HG03460 (cell line): ENCODE data around the gene AARS2.

Experiments
- ATAC-seq: cut with Tn5 transposase; IDR thresholded peaks from one replicate; pipeline ENCODE4 v1.9.1; 2021; ENCODE audit not compliant: unreplicated experiment

AARS2 gene

DNA sequence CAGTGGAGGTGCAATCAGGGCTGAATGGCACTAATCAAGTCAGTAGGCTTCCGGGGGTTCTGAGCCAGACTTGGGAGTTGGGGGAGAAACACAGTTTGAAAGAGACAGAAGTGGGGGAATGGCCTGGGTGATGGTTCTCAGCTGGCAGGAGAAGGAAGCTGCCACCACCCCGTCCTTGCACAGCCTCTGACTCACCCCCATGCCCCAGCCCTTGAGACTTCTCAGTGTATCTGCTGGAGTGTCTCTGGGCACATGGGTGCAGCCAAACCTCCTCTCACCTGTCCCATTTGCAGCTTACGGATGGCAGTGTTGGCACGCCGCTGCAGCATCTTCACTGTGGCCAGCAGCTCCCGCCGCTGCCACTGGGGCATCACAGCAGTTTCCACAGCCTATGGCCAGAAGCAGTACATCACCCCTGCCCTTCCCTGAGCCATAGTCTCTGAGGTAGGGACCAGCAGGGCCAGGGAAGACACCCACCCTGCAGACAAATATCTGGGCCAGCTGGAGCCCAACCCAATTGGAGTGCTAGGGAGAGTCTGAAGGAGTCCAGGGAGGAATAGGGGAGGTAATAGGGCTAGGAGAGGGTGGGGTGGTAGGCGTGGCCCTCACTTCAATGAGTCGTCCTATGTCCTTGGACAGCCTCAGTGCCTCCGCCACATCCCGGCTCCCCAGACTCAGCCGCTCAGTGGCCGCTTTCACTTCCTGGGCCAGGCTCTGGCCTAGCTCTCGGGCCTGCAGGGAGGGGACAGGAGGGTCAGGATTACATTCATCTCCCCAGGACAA, 11.2 kb downstream of the AARS2 start:
- no peak for ATAC-seq

GRCh38 chr6:44301106-44301505, 12.0 kb downstream of the AARS2 start:
- no peak for ATAC-seq

DNA sequence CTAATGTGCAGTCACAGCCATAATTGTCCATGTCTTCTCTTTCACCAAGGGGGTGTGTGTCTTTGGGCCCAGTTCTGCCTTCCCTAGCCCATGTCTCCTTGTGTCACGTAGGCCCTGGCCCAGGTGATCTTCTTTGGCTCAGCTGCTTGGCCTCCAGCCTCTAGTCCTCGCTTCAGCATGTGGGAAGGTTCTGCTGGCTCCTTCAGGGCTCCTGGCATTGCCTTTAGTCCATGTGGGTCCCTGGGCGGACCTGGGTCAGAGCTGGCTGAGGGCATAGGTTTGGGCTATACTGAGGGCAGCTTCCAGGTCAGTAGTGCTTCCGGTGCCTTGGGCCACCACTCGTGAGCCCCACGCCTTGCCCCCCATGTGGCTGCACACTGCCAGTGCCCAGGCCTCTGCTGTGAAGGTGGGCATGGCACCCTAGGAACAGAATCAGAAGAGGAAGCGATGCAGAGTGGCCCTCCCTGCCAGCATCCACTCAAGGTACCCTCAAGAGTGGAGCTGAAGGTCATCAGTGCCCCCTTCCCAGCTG, 12.8 kb downstream of the AARS2 start:
- ATAC-seq, result no peak

DNA sequence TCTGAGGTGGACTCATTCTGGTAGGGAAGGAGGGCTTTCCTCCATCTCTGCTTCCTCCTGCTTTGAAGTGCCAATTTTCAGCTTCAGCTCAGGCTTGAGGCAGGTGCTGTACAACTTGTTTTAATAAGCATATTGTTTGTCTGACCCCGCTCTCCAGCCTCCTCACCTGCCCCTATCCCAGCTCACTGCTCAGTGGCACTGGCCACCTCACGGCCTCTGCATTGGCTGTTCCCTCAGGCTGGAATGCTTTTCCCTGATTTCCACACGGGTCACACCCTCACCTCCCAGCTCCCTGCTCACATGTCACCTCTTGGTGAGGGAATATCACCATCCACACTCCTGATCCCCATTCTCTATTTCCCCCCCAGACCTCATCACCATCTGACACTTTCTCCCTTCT, 14.3 kb downstream of the AARS2 start:
- no peak for ATAC-seq

DNA sequence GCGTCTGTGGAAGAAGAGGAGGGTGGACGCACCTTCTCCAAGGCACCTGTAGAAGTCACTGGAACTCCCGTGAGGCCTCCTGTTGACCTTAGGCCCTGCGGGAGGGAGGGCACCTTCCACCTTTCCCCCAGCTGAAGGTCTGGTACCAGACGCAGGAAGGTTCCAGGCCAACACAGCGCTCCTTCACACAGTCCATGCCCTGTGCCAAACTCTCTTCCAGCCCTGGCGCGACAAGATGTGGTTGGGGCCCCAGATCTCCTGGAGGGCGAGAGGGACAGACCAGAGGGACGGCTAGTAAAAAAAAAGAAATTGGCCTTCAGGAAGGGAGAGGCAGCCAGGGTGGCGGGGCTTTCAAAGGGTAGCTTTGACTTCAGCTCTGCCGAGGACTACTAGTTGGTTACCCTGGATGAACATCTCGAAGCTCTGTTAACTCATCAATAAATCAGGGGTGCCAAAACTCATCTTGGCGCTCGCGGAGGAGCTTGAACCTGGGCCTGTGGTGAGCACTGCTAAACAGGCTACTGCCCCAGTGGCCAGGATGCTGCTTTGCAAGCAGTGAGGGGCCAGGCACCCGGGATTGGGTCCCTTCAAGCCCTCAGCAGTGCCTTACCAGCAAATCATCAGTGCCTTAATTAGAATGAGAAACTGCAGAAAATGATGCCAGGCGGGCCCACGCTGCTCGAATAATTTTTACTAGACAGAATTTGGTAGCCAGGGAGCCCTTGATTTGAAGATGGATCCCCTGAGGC, 14.9 kb downstream of the AARS2 start:
- ATAC-seq, result no peak

GRCh38 chr6:44297063-44298038, 15.8 kb downstream of the AARS2 start:
- no peak for ATAC-seq

- ATAC-seq, result no peak
Measured at GRCh38 chr6:44294832-44295791, 18.0 kb downstream of the AARS2 start.

DNA sequence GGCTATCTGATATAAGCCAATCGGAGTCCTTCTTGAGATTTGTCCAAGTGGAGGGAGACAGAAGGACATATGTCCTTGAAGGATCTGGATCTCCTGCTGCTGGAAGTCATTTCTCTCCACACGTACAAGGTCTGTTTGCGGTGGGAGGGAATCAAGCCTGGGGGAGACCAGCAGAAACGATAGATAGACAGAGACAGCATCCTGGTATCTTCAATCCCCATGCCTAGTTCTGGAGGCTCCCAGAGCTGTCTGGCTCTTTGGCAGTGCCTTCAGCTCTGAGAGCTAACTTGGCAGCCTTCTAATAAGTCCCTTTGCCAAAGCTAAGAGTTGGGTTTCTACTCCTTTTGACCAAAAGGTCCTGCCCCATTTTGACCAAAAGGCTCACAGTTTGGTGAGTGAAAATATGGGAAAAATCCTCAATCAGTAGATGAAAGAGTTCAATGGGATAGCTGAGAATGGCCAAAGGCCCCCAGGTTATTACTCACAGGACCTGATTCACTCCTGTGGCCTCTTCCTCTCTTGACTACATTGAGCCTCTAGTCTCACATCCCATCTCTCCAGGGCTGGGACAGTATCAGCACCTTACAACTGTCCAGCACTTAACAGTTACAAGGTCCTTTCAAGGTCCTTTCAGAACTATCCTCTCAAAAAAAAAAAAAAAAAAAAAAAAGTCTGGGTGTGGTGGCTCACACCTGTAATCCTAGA, 20.3 kb downstream of the AARS2 start:
- ATAC-seq, result no peak

GRCh38 chr6:44291841-44292240, 21.3 kb downstream of the AARS2 start:
- no peak for ATAC-seq

DNA sequence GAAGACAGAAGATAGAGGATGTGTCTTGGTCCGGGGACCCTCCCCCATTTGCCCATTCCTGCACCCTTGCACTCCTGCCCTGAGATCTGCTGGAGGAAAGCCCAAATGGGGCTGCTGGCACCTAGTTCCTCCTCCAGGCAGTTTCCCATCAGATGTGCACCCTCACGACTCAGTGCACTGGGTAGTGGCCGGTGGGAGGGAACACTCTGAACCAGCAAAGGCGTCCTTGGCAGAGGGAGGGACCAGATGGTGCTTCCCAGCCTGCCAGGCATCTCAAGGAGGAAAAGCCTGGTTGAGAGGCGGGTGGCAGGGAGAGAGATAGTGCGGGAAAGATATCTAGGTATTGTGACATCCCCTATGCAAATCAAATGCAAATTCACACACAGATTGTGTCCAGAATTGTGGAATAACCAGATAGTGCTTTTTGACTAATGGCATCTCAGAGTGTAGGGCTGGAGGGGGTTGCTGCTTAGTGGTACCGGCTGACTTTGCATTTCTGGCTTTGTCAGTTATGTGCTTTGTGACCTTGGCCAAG, 23.4 kb downstream of the AARS2 start:
- no peak for ATAC-seq

DNA sequence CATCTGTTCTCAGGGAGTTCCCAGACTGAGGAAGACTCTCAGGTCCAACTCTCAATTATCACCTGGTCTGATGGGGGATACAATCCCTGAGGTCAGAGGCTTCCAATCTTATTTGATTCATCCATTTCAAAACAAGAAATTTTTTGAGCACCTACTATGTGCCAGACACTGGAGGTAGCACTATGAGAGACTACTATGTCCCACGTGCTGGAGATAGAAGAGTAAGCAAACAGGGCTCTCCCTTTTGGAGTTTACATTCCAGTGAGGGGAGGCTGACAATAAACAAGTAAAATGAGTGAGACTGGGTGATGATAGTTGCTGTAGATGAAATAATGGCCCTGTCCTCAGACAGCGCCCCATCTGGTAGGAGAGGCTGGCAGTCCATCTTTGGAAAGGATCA, 26.4 kb downstream of the AARS2 start:
- no peak for ATAC-seq

GRCh38 chr6:44286285-44286565, 26.9 kb downstream of the AARS2 start:
- ATAC-seq, result no peak

DNA sequence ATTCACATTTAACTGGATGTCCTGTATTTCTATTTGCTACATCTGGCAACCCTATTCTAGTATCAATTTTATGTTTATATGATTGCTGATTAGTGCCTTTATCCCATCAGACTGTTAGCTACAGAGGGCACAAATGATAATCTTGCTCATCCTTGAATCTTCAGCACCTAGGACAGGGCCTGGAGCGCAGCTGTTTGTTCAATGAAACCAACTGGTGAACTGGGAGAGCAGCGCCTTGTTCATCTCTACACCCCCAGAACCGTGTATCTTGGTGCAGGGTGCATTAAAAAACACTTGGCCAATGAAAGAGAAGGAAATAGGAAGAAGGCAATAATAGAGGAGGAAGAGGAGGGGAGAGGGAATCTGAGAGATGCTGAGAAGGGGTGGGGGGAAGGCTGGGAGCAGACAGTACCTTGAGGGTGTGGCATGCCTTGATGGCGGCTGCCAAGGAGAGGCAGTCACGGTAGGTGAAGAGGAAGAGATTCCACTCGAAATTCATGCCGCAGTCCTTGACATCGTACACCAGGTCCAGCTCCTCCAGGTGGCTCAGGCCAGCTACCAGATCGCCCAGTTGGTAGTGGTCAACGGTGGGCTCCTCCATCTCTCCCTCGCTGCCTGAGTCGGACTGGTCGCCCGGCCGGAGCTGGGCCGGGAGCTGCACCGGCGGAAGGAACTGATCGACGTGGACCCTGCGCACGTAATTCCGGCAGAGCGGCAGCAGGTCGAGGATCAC, 27.4 kb downstream of the AARS2 start:
- no peak for ATAC-seq

DNA sequence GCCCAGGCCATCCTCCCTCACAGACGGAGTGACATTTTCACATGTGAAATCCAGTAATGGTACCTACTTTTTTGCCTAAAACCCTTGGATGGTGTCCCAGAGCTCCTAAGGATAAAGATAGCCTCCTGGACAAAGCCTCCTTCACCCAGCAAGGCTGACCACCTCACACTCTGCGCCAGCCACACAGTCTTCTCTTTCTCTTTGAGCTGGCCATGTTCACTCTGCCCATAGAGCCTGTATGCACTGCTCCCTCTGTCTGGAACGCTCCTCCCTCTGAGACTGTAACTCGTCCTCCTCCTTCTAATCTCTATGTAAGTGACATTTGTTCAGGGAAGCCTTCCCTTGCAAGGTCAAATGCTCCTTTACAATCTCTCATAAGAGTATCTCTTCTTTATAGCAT, 28.3 kb downstream of the AARS2 start:
- ATAC-seq, result no peak

DNA sequence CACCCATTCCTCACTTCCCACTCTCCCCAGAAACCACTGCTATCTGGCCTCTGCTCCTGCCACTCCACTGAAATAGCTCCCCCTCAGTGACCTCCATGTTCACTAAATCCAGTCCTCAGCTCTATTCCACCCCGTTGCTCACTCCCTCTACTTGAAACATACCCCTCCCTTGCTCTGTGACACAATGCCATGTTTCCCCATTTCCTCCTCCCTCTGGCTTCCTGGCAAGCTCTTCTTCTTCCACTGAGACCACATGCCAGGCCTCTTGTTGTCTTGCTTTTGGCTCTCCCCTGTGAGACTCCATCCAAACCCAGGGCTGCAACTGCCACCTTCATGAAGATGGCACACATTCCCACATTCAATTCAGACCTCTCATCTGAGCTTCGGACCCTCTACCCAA, 29.0 kb downstream of the AARS2 start:
- no peak for ATAC-seq

GRCh38 chr6:44278774-44279697, 34.1 kb downstream of the AARS2 start:
- no peak for ATAC-seq

DNA sequence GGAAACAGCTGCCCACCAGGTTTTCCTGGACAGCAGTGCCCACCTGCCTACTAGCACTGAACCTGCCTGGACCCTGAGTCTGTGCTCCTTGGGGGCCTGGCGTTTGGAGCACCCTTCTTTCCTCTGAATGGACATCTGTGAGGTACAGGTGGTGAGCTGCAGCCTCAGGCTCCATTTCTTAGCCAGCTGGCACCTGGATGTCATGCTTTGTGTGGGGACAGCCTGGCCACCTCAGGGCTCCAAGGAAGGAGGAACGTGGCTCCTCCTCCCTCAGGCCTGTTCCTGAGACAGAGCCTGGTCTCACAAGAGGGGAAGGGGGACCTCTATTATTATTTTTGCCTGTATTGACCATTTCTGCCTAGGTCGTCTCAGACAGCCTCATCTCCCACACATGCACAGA, 34.8 kb downstream of the AARS2 start:
- ATAC-seq, result no peak

- no peak for ATAC-seq
Measured at GRCh38 chr6:44277763-44278162, 35.4 kb downstream of the AARS2 start.
